Activated naive CD4-positive, alpha-beta T cell treated with anti-CD3 and anti-CD28 coated beads, Interleukin-2, amount 50 U/mL, for 24 hours (primary cell): ENCODE measurements around the gene ABCG2.
"Not testable (repeated sequence)": the region's sequence is repeated elsewhere in the genome, so short reads cannot be mapped to it uniquely, and the experiment has no call there.

Experiments used
- H3K27ac Mint-ChIP-seq: one replicate; pipeline ENCODE4 v1.8.0; 2021; ENCODE audit warnings: mild to moderate bottlenecking, mixed read lengths
- H3K27me3 Mint-ChIP-seq: one replicate; pipeline ENCODE4 v1.8.0; 2021; ENCODE audit warnings: mixed read lengths
- H3K36me3 Mint-ChIP-seq: one replicate; pipeline ENCODE4 v1.8.0; 2021; ENCODE audit warnings: mixed read lengths
- H3K4me1 Mint-ChIP-seq: one replicate; pipeline ENCODE4 v1.8.0; 2021; ENCODE audit warnings: mixed read lengths
- H3K4me3 Mint-ChIP-seq: one replicate; pipeline ENCODE4 v1.8.0; 2021; ENCODE audit warnings: mild to moderate bottlenecking, mixed read lengths
- H3K9me3 Mint-ChIP-seq: one replicate; pipeline ENCODE4 v1.8.0; 2021; ENCODE audit warnings: mixed read lengths

The ABCG2 gene

GRCh38 chr4:88144048-88144447 lies 14.4 kb downstream of the ABCG2 start:
- Mint-ChIP-seq H3K36me3 (no peaks in the 10 kb centered on the region), H3K27ac (no peak overlapping the region), H3K27me3 (no peaks in the 10 kb centered on the region), H3K4me1 (no peaks in the 10 kb centered on the region), H3K9me3 (no peaks in the 10 kb centered on the region), H3K4me3 (no peak overlapping the region)

- Mint-ChIP-seq H3K4me3 (no peak overlapping the region), H3K36me3 (no peaks in the 10 kb centered on the region), H3K27ac (no peak overlapping the region), H3K9me3 (no peaks in the 10 kb centered on the region), H3K4me1 (no peaks in the 10 kb centered on the region), H3K27me3 (no peaks in the 10 kb centered on the region)
Measured at GRCh38 chr4:88143504-88143903, 14.9 kb downstream of the ABCG2 start.

- Mint-ChIP-seq H3K27me3 (peaks cover 2% of the 10 kb centered on the region), H3K36me3 (no peaks in the 10 kb centered on the region), H3K9me3 (no peaks in the 10 kb centered on the region), H3K4me1 (no peaks in the 10 kb centered on the region), H3K27ac (no peak overlapping the region), H3K4me3 (no peak overlapping the region)
Measured at GRCh38 chr4:88138561-88138960, 19.9 kb downstream of the ABCG2 start.

GRCh38 chr4:88137112-88137511 lies 21.3 kb downstream of the ABCG2 start:
- H3K27ac Mint-ChIP-seq = no peak overlapping the region
- no peak overlapping the region for H3K4me3 Mint-ChIP-seq
- H3K27me3 Mint-ChIP-seq = peaks cover 2% of the 10 kb centered on the region
- no peaks in the 10 kb centered on the region for H3K9me3 Mint-ChIP-seq
- no peaks in the 10 kb centered on the region for H3K36me3 Mint-ChIP-seq
- no peaks in the 10 kb centered on the region for H3K4me1 Mint-ChIP-seq

GRCh38 chr4:88136249-88136648 lies 22.2 kb downstream of the ABCG2 start:
- Mint-ChIP-seq H3K4me1 (no peaks in the 10 kb centered on the region), H3K4me3 (no peak overlapping the region), H3K27ac (no peak overlapping the region), H3K36me3 (no peaks in the 10 kb centered on the region), H3K27me3 (peaks cover 2% of the 10 kb centered on the region), H3K9me3 (no peaks in the 10 kb centered on the region)

GRCh38 chr4:88135356-88135663 lies 23.1 kb downstream of the ABCG2 start:
- H3K9me3 Mint-ChIP-seq = no peaks in the 10 kb centered on the region
- no peaks in the 10 kb centered on the region for H3K4me1 Mint-ChIP-seq
- no peaks in the 10 kb centered on the region for H3K36me3 Mint-ChIP-seq
- H3K4me3 Mint-ChIP-seq = no peak overlapping the region
- peaks cover 2% of the 10 kb centered on the region for H3K27me3 Mint-ChIP-seq
- H3K27ac Mint-ChIP-seq = no peak overlapping the region

- H3K27me3 Mint-ChIP-seq = peaks cover 2% of the 10 kb centered on the region
- no peak overlapping the region for H3K27ac Mint-ChIP-seq
- no peaks in the 10 kb centered on the region for H3K9me3 Mint-ChIP-seq
Measured at GRCh38 chr4:88134536-88135355, 23.7 kb downstream of the ABCG2 start.

GRCh38 chr4:88134111-88134510 lies 24.3 kb downstream of the ABCG2 start:
- Mint-ChIP-seq H3K4me3 (no peak overlapping the region), H3K9me3 (no peaks in the 10 kb centered on the region), H3K4me1 (no peaks in the 10 kb centered on the region), H3K27ac (no peak overlapping the region), H3K27me3 (peaks cover 4% of the 10 kb centered on the region), H3K36me3 (no peaks in the 10 kb centered on the region)

More at GRCh38 chr4:88134536-88135355, 23.7 kb downstream of the ABCG2 start:
- no peaks in the 10 kb centered on the region for H3K36me3 Mint-ChIP-seq
- no peak overlapping the region for H3K4me3 Mint-ChIP-seq
- H3K4me1 Mint-ChIP-seq = no peaks in the 10 kb centered on the region

- Mint-ChIP-seq H3K9me3 (no peaks in the 10 kb centered on the region), H3K27ac (no peak overlapping the region)
Measured at GRCh38 chr4:88130544-88131305, 27.7 kb downstream of the ABCG2 start.

GRCh38 chr4:88130003-88130402 lies 28.4 kb downstream of the ABCG2 start:
- Mint-ChIP-seq H3K27me3 (peaks cover 2% of the 10 kb centered on the region), H3K4me3 (no peak overlapping the region), H3K27ac (no peak overlapping the region), H3K4me1 (no peaks in the 10 kb centered on the region), H3K9me3 (no peaks in the 10 kb centered on the region), H3K36me3 (no peaks in the 10 kb centered on the region)

More at GRCh38 chr4:88130544-88131305, 27.7 kb downstream of the ABCG2 start:
- Mint-ChIP-seq H3K4me1 (no peaks in the 10 kb centered on the region), H3K36me3 (no peaks in the 10 kb centered on the region), H3K4me3 (no peak overlapping the region), H3K27me3 (peaks cover 2% of the 10 kb centered on the region)

- not testable (repeated sequence) for H3K27me3 Mint-ChIP-seq, H3K36me3 Mint-ChIP-seq, H3K27ac Mint-ChIP-seq
Measured at GRCh38 chr4:88122260-88122659, 36.2 kb downstream of the ABCG2 start.

GRCh38 chr4:88119943-88120342 lies 38.5 kb downstream of the ABCG2 start:
- H3K27ac Mint-ChIP-seq = no peak overlapping the region
- H3K9me3 Mint-ChIP-seq = peaks cover 16% of the 10 kb centered on the region
- no peaks in the 10 kb centered on the region for H3K4me1 Mint-ChIP-seq
- no peak overlapping the region for H3K4me3 Mint-ChIP-seq
- H3K36me3 Mint-ChIP-seq = peaks cover 6% of the 10 kb centered on the region
- H3K27me3 Mint-ChIP-seq = peaks cover 1% of the 10 kb centered on the region

More at GRCh38 chr4:88122260-88122659, 36.2 kb downstream of the ABCG2 start:
- not testable (repeated sequence) for H3K4me3 Mint-ChIP-seq, H3K4me1 Mint-ChIP-seq
- H3K9me3 Mint-ChIP-seq = peaks cover 16% of the 10 kb centered on the region

GRCh38 chr4:88115587-88115986 lies 42.9 kb downstream of the ABCG2 start:
- Mint-ChIP-seq H3K27me3 (no peaks in the 10 kb centered on the region), H3K9me3 (peaks cover 8% of the 10 kb centered on the region), H3K27ac (no peak overlapping the region), H3K4me3 (no peak overlapping the region), H3K36me3 (peaks cover 5% of the 10 kb centered on the region), H3K4me1 (no peaks in the 10 kb centered on the region)

GRCh38 chr4:88112856-88113255 lies 45.6 kb downstream of the ABCG2 start:
- H3K4me3 Mint-ChIP-seq = no peak overlapping the region
- H3K36me3 Mint-ChIP-seq = no peaks in the 10 kb centered on the region

GRCh38 chr4:88110826-88111225 lies 47.6 kb downstream of the ABCG2 start:
- H3K4me1 Mint-ChIP-seq = no peaks in the 10 kb centered on the region
- H3K4me3 Mint-ChIP-seq = no peak overlapping the region
- H3K27ac Mint-ChIP-seq = no peak overlapping the region
- H3K36me3 Mint-ChIP-seq = no peaks in the 10 kb centered on the region
- H3K27me3 Mint-ChIP-seq = no peaks in the 10 kb centered on the region
- no peaks in the 10 kb centered on the region for H3K9me3 Mint-ChIP-seq

More at GRCh38 chr4:88112856-88113255, 45.6 kb downstream of the ABCG2 start:
- Mint-ChIP-seq H3K4me1 (no peaks in the 10 kb centered on the region), H3K27me3 (no peaks in the 10 kb centered on the region), H3K9me3 (no peaks in the 10 kb centered on the region), H3K27ac (no peak overlapping the region)

GRCh38 chr4:88109123-88109881 lies 49.1 kb downstream of the ABCG2 start:
- no peak overlapping the region for H3K4me3 Mint-ChIP-seq
- no peaks in the 10 kb centered on the region for H3K36me3 Mint-ChIP-seq
- no peaks in the 10 kb centered on the region for H3K4me1 Mint-ChIP-seq
- H3K27ac Mint-ChIP-seq = no peak overlapping the region
- H3K9me3 Mint-ChIP-seq = no peaks in the 10 kb centered on the region
- no peaks in the 10 kb centered on the region for H3K27me3 Mint-ChIP-seq
